Activated CD4-positive, alpha-beta T cell treated with anti-CD3 and anti-CD28 coated beads, Interleukin-2, Interleukin-6, amounts not matched to agents 100 ng/mL and 50 ng/mL, durations not matched to agents 16 hours and 8 hours (primary cell): ENCODE data around the gene WBP1.
"Not testable (repeated sequence)": the region's sequence is repeated elsewhere in the genome, so short reads cannot be mapped to it uniquely, and the experiment has no call there.

Experiments
- DNase-seq: peaks from one replicate; pipeline ENCODE4 v3.0.0-alpha.2; 2020

WBP1 gene

DNA sequence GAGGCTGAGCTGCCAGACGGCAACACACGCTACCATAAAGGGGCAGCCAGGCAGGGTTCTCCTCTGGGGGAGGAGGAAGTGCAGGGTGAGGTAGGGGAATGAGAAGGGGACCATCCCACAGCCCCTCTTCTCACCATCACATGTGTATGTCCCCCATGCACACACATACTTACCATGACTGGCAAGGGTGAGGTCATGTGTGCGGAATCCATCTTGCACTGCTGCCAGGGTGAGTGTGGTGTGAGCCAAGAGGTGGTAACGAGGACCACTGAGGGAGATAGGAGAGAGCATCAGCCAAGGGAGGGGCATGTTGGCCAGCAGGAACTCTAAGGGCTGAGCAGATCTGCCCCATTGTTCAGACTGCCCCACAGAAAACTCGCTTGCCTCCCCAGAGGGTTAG lies 29.6 kb upstream of the WBP1 start:
- no peak for DNase-seq

- DNase-seq: no peak
Observed at GRCh38 chr2:74429487-74430451, 28.5 kb upstream of the WBP1 start.

GRCh38 chr2:74430502-74430901 lies 27.7 kb upstream of the WBP1 start:
- no peak for DNase-seq

DNA sequence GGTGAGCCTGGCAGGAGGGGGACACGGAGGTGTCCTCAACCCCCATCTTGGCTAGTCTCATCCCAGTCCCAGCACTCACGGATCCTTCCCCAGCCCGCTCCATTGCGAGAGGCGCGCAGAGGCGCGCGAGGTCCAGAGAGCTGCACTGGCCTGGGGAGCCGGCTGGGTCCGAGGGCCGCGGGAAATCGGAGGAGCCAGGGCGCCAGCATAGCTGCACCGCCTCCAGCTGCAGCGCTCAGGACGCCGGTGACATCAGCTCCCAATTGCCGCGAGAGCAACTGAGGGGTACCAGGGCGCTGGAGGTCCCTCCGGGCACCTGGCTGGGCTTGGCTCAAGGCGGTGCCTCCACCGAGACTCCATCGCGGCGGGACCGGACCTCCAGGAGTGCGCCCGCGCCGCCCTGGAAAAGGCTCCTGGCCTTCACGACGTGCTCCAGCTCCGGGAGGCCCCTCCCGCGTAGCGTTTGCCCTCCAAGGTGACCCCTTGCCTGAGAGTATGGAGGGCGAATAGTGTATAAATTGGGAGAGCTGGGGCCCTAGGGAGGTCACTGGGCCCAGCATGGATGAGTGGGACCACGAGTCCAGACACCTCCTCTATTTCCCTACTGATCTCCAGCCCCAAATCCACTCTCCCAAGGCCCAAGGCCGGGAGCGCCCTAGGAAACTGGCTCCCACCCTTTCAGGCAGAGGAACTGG lies 22.0 kb upstream of the WBP1 start:
- DNase-seq: no peak

DNA sequence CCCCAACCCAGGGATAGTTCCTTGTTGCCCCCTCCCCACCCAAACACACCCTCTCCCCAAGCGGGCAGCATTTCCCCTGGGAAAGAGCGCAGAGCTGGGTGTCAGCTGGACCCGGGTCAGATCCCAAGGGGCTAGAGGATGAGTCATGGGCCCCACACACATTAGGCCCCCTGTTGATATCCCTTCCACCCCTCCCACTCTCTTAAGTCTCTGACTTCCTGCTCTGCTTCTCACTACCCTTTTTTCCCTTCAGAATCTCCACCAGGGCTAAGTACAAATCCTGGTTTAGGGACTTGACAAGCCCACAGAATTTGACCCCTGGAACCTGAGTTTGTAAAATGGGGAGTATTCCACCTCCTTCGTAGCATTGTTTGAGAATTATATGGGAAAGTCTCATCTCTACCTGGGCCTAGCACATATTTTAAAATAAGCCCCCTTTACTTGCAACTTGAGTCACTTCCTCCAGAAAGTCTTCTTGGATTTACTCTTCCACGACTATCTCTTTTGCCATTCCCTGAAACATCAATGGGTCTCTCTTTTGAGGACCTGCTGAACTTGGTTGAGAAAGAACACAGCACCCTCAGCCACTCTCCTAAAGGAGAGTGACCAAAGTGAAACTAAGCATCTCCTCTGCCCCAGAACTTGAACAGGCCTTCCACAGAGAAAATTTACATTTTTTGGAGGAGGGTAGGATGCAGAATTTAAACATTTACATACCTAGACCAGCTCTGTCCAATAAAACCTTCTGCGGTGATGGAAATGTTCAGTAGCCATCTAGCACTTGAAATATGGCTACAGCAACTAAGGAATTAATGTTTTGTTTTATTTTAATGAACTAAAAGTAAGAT lies 21.2 kb upstream of the WBP1 start:
- no peak for DNase-seq

GRCh38 chr2:74438248-74438647 lies 20.0 kb upstream of the WBP1 start:
- no peak for DNase-seq

DNA sequence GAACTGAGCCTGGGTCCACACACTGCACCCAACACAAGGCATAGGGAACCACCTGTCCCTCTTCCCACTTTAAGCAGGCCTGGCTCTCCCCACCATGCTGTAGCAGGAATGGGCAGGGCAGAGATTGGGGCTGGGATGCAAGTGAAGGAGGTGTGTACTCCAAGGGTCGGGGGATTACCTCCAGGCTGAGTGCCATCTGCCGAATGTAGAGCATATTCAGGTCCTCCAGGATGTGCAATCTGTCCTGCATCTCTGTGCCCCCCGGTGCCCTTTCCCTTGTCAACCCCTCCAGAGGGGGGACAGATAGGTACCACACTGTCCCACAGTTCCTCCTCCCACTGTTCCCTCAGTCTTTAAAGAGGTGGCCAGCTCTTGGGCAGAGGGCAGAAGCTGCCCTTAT lies 18.9 kb upstream of the WBP1 start:
- DNase-seq: no peak

DNA sequence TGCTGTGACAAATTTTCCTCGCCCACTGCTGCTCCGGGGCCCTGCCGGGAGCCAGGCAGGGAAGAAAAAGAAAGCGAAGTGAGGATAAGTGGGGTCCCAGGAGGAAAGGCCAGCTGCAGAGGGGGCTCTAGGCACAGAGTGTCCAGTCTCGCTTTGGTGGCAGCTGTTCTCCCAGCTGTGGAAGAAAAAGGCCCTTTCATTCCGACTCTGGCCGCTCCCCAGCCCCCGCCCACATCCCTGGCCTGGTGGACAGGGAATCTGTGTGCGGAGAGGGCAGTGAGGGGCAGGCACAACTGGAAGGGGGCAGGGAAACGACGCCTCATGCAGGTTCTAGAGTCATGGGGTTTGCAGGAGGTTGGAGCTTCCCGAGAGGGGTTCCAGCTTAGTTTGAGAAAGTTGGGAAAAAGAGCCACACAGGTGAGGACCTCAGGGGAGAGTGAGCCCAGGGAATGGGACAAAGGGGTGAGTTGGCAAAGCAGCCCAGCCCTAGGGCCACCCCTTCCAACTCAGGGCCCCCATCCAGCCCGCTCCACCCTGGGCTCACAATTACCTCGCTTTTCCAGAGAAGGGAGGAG lies 18.3 kb upstream of the WBP1 start:
- no peak for DNase-seq

GRCh38 chr2:74440378-74441169 lies 17.7 kb upstream of the WBP1 start:
- DNase-seq: peak; percentile 51

DNA sequence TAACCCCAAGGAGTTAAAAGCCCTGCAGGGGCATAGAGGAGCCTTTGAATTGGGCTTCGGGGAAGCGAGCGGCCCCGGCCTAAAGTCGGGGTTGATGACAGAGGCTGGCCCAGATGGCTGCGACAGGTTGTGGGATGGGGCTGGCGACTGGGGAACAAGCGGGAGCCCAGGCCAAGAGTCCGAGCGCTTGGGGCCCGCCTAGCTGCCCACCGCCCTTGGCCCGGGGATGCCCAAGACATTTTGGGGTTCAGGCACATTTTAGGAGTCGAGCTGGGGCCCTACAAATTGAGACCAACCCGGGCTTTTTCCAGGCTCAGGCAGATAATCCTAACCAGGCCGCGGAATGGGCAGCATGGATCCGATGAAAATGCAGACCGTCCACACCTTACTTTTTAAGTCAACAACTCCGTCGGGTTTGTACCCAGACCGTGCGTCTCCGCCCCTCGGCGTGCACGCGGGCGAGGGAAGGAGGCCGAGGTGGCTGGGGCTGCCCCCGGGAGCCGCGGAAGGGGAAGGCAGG lies 17.0 kb upstream of the WBP1 start:
- no peak for DNase-seq

DNA sequence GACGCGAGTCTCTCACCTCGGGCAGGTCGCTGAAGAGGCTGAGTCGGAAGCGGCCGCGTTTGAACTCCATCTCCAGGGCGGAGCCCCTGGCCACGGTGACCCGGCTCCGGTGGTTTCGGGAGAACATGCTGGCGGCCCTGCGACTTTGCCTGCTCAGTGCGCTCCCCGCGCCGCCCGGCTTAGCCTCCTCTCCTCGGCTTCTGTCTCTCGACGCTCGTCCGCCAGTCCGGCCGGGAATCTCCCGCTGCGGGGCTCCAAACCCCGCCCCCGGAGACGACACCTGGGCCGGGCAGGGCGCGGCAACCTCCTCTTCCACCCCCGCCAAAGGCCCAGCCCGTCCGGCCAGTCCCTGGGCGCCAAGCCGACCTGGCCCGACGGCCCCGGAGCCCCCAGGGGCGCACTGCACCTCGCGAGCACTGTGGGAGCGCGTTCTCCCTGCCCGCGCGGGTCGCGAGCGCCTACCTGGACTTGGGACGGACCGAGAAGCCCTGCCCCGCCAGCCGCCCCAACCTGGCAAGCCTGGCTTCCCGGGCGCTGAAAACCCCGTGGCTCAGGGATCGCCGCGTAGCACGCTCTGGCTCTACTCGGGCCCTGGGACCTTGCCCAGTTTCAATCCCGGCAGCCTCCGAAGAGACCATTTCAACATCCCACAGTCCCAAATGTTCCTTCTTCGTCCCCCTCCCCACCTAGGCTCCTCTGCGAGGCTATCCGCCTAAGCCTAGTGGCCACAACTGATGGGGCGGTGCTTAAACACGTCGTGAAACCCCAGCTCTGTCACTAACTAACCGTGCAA lies 16.4 kb upstream of the WBP1 start, which contains the start of gene RTKN:
Gene RTKN (minus strand): TSS at position 248 of the 793 bp plus-strand sequence. CDS start 121 bp downstream, at position 127.
- DNase-seq: no peak

DNA sequence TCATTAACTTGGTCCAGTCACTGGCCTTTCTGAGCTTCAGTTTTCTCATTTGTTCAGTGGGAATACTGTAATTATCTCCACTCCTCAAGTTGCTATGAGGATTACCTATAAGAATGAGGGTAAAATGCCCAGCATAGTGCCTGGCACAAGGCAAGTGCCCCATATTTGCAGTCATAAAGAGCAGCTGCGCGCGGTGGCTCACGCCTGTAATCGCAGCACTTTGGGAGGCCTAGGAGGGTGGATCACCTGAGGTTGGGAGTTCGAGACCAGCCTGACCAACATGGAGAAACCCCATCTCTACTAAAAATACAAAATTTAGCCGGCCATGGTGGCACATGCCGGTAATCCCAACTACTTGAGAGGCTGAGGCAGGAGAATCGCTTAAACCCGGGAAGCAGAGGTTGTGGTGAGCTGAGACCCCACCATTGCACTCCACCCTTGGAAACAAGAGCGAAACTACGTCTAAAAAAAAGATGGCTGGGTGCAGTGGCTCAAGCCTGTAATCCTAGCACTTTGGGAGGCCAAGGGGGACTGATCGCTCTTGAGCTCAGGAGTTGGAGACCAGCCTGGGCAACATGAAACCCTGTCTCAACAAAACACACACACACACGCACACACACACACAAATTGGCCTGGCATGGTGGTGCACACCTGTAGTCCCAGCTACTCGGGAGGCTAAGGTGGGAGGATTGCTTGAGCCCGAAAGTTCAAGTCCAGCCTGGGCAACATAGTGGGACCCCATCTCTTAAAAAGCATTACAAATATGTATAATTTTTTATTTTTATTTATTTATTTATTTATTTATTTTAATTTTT lies 15.5 kb upstream of the WBP1 start:
- DNase-seq: not testable (repeated sequence)

DNA sequence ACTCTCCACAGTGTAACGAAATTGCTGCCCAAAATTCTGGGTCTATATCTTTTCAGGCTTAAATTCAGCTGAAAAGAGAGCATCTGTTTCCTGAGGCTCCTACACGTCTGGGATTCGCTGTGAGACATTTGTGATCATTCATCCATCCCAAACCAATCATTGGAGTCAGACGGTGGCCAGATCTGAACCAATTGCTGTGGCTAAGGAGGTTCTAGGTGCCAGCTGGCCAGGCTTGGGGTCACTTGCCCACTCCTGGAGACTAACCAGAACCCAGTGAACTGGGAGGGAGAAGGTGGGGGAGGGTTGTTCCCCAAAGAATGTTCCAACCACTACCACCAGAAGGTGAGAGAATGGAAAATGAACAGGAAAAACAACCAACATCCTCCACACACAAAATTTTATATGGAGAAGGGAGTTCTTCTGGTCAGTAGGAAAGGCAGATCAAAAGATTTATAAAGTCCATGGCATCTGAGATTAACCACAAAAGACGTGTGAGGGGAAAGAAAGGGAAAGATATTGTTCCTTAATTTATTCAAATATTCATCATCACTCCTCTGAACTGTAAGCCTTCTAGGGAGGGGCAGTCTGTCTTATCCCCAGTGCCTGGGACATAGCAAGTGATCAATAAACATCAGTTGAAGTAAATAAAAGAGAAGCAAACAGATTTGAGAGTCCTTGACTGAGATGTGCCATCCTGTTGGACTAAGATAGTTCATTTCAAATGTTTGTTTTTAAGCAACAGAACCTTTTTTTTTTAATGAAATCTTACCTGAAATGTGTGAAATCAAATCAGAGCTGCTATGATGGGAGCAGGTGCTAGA lies 13.5 kb upstream of the WBP1 start:
- no peak for DNase-seq

- no peak for DNase-seq
Observed at GRCh38 chr2:74447230-74447999, 10.8 kb upstream of the WBP1 start.

DNA sequence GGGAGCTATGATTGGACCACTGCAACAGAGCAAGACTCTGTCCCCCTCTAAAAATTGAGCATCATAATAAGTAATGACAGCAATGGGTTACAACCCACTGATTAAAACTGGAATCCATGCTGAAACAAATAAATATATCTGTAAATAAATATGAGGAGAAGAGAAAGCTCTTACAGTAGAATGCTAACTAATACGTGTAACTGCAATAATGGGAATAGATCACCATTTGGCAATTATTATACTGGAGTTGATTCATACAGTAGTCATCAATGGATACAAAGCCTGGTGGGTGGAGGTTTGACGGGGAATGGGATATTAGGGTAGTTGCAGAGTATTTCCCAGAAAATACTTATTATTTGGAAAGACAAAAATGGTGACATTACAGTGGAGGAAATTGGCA lies 9.5 kb upstream of the WBP1 start:
- no peak for DNase-seq

- DNase-seq: no peak
Observed at GRCh38 chr2:74450570-74451190, 7.6 kb upstream of the WBP1 start.

GRCh38 chr2:74454654-74455511 lies 3.4 kb upstream of the WBP1 start, which contains the start of gene INO80B:
Gene INO80B (plus strand): TSS chr2:74455087. CDS start chr2:74455117, 30 bp downstream.
- peak; percentile 99 for DNase-seq
